PC-9 (cell line): ENCODE data around the gene SPHK2.

Experiments used
- EZH2 ChIP-seq: fragments of 200-600 bp; sonication (generic); IDR thresholded peaks from 2 replicates; pipeline ENCODE4 v1.8.0; 2017; ENCODE audit warnings: antibody characterized with exemption, low read depth
- TF ChIP-seq, protein P1 (sequence below): fragments of 200-600 bp; sonication (generic); conservative IDR thresholded peaks from 2 replicates; pipeline ENCODE4 v1.6.1; 2017; ENCODE audit warnings: mixed run types, antibody characterized with exemption, mild to moderate bottlenecking, moderate library complexity

- TF ChIP-seq, protein P1, sequence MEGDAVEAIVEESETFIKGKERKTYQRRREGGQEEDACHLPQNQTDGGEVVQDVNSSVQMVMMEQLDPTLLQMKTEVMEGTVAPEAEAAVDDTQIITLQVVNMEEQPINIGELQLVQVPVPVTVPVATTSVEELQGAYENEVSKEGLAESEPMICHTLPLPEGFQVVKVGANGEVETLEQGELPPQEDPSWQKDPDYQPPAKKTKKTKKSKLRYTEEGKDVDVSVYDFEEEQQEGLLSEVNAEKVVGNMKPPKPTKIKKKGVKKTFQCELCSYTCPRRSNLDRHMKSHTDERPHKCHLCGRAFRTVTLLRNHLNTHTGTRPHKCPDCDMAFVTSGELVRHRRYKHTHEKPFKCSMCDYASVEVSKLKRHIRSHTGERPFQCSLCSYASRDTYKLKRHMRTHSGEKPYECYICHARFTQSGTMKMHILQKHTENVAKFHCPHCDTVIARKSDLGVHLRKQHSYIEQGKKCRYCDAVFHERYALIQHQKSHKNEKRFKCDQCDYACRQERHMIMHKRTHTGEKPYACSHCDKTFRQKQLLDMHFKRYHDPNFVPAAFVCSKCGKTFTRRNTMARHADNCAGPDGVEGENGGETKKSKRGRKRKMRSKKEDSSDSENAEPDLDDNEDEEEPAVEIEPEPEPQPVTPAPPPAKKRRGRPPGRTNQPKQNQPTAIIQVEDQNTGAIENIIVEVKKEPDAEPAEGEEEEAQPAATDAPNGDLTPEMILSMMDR, result no peak
- TF ChIP-seq EZH2, result no peak
Observed at GRCh38 chr19:48668761-48669160, 49.5 kb downstream of the SPHK2 start.
